PFSK-1 (cell line): Measurements from ENCODE around the gene ZNF726.

Experiments
- FOXP2 ChIP-seq: optimal IDR thresholded peaks from 2 replicates; pipeline ENCODE3; 2011; ENCODE audit warnings: borderline replicate concordance, control low read depth, inconsistent platforms; ENCODE audit not compliant: insufficient read depth; ENCODE audit errors: extremely low read length, extremely low read depth
- POLR2AphosphoS5 ChIP-seq: IDR thresholded peaks from 2 replicates; pipeline ENCODE4 v1.6.1; 2012; ENCODE audit warnings: low read depth, mild to moderate bottlenecking, control low read depth, low read length, moderate library complexity
- SIN3A ChIP-seq: IDR thresholded peaks from 2 replicates; pipeline ENCODE4 v1.6.1; 2012; ENCODE audit warnings: mild to moderate bottlenecking, low read length, moderate library complexity, borderline replicate concordance; ENCODE audit not compliant: insufficient read depth
- TAF1 ChIP-seq: IDR thresholded peaks from 2 replicates; pipeline ENCODE4 v1.6.1; 2012; ENCODE audit warnings: low read length, control low read depth, borderline replicate concordance; ENCODE audit not compliant: insufficient read depth
- TF ChIP-seq, protein P1 (sequence below), 2 experiments: IDR thresholded peaks; 2 replicates each; pipeline versions ENCODE4 v1.6.1 to v1.8.0; 2011 to 2012; ENCODE audit warnings: low read depth in 2 of 2, low read length in 2 of 2, control low read depth in 1 of 2, inconsistent platforms in 1 of 2, mild to moderate bottlenecking in 1 of 2, moderate library complexity in 1 of 2; ENCODE audit not compliant: insufficient read depth in 1 of 2

Gene ZNF726

DNA sequence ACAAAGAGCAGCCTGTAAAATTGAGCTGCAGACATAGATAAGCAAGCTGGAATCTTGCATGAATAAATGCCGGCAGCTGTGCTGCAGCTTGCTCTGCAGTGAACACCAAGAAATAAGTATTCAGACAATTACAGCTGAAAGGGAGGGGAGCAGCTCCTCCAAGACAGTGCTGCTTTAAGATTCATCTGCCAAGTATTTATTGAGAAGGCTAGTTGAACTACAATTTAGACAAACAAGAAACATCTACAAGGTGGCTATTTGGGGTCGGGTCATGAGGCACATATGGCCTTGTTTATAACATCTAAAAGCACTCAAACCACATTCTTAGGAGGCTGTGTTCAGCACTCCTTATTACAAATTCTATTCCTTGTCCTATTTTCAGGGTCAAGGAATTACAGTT, 34.9 kb downstream of the ZNF726 start:
- TF ChIP-seq, protein P1, sequence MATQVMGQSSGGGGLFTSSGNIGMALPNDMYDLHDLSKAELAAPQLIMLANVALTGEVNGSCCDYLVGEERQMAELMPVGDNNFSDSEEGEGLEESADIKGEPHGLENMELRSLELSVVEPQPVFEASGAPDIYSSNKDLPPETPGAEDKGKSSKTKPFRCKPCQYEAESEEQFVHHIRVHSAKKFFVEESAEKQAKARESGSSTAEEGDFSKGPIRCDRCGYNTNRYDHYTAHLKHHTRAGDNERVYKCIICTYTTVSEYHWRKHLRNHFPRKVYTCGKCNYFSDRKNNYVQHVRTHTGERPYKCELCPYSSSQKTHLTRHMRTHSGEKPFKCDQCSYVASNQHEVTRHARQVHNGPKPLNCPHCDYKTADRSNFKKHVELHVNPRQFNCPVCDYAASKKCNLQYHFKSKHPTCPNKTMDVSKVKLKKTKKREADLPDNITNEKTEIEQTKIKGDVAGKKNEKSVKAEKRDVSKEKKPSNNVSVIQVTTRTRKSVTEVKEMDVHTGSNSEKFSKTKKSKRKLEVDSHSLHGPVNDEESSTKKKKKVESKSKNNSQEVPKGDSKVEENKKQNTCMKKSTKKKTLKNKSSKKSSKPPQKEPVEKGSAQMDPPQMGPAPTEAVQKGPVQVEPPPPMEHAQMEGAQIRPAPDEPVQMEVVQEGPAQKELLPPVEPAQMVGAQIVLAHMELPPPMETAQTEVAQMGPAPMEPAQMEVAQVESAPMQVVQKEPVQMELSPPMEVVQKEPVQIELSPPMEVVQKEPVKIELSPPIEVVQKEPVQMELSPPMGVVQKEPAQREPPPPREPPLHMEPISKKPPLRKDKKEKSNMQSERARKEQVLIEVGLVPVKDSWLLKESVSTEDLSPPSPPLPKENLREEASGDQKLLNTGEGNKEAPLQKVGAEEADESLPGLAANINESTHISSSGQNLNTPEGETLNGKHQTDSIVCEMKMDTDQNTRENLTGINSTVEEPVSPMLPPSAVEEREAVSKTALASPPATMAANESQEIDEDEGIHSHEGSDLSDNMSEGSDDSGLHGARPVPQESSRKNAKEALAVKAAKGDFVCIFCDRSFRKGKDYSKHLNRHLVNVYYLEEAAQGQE (IDR thresholded peaks at IDR 0.05; ENCODE audit: insufficient read depth in 1 of 2, low read depth in 2 of 2, low read length in 2 of 2) = no peak
- TF ChIP-seq FOXP2 (no peak), TAF1 (no peak), POLR2AphosphoS5 (no peak), SIN3A (no peak)

- no peak for TF ChIP-seq POLR2AphosphoS5
- no peak for TF ChIP-seq TAF1
- no peak for TF ChIP-seq SIN3A
- TF ChIP-seq FOXP2 = no peak
- TF ChIP-seq, protein P1 (IDR thresholded peaks at IDR 0.05; ENCODE audit: insufficient read depth in 1 of 2, low read depth in 2 of 2, low read length in 2 of 2) = no peak
Measured at GRCh38 chr19:23956051-23956450, 41.4 kb downstream of the ZNF726 start.

- TF ChIP-seq TAF1 (no peak), SIN3A (no peak), FOXP2 (no peak)
- TF ChIP-seq, protein P1 (IDR thresholded peaks at IDR 0.05; ENCODE audit: insufficient read depth in 1 of 2, low read depth in 2 of 2, low read length in 2 of 2) = no peak
Measured at GRCh38 chr19:23957660-23958281, 43.1 kb downstream of the ZNF726 start.

GRCh38 chr19:23969630-23970029, 54.9 kb downstream of the ZNF726 start:
- no peak for TF ChIP-seq POLR2AphosphoS5
- no peak for TF ChIP-seq TAF1
- TF ChIP-seq, protein P1 (IDR thresholded peaks at IDR 0.05; ENCODE audit: insufficient read depth in 1 of 2, low read depth in 2 of 2, low read length in 2 of 2) = no peak
- TF ChIP-seq FOXP2 = no peak
- TF ChIP-seq SIN3A = no peak
